AG08396 (cell line): Measurements from ENCODE around the gene ATAD3C.
"Not testable (repeated sequence)": the region's sequence is repeated elsewhere in the genome, so short reads cannot be mapped to it uniquely, and the experiment has no call there.

Experiments
- DNase-seq: peaks from one replicate; pipeline ENCODE4 v3.0.0; 2012; ENCODE audit warnings: low spot score, mixed read lengths

ATAD3C gene

DNA sequence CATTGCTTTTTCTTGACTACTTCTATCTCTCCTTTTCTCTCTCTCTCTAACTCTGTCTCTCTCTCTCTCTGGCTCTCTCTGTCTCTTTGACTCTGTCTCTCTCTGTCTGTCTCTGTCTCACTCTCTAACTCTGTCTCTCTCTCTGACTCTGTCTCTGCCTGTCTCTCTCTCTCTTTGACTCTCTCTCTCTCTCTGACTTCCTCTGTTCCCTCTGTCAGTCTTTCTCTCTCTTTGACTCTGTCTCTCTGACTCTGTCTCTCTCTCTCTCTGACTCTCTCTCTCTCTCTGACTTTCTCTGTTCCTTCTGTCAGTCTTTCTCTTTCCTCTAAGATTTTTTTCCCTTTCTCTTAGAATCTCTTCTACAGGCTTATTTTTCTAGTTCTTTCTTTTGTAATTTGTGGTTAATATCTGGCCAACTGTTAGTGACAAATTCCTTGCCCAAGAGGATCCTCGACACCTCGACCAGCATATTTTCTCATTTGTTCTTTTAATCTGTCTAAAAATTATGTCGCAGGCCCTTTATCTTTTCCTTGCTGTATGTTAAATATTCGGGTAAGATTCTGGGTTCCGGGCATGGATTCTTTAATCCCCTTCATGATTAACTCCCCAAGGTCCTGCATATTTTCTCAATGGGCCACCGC lies at the start of gene ATAD3C:
TSS of gene ATAD3C (plus strand) at position 591 of the 641 bp plus-strand sequence. CDS start 995 bp downstream, outside the sequence.
- DNase-seq: no peak

DNA sequence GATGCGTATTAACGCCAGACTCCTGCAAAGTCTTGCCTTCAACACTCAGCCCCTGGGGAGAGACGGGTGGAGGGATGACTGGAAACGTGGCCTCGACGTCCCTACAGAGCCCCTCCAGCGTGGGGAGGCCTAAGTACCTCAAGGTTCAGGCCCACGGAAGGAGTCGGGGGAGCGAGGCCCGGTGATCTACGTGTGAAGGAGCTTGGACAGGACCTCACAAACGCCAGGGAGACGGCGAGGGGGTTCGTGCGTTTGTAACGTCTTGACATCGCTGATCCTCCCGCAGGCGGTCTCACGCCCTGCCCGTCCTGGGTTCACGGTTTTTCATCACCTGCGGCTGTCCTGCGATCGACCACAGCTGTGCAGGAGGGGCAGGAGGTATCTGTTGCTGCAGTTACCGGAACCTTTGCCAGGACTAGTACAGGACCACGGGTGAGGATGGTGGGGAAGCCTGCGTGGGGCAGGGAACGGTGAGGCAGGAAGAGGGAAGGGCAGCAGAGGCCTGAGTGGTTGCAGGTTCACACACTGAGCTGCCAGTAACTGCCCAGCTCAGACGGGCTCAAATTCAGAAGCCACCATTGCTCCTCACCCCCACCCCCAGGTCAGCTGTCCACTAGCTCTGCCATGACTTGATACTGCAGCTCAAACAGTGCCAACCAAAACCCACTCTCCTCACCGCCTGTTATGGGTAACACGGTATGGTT lies 49.5 kb upstream of the ATAD3C start:
- peak; percentile 31 for DNase-seq

DNA sequence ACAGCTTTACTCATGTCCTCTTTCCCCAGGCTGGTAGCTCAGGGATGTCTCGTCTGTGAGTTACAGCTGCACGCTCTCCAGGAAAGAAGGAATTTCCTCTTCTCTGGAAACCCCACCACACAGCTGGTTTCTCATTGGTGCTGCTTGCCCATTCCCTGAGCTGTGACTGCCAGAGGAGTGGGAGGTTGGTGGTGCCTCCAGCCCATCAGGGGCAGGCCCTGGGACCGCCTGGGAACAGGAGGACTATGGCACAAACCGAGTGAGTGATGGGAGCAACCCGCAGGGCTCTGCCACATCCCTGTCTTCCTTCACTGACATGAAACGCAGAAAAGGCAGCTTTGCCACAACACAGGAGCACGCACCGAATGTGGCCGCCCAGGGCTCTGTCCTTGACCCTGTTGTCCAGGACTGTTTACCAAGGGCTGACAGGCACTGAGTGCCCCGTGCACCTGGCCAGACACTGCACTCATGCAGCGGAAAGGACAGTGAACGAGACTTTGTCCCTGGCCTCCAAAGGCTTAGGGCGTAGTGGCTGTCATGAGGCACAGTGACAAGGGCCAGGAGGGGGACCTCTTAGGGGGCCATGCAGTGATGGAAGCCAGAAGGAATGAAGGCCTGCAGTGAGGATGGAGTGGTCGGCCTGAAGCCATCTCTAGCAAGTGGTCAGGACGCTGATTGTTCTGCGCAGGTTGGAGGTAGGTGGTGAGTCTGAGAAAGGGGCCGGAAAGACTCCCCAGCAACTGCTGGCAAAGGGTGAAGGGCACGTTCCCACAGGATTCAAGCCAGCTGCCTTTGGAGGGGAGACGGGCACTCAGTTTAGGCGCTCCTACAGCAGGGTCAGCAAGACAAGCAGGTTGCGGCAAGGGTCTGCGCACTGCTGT lies 48.7 kb upstream of the ATAD3C start:
- DNase-seq: no peak

- no peak for DNase-seq
Measured at GRCh38 chr1:1401457-1402010, 48.0 kb upstream of the ATAD3C start.

- DNase-seq: peak; percentile 72
Measured at GRCh38 chr1:1402072-1402900, 47.2 kb upstream of the ATAD3C start.

GRCh38 chr1:1402901-1403392 lies 46.5 kb upstream of the ATAD3C start:
- not testable (repeated sequence) for DNase-seq

- no peak for DNase-seq
Measured at GRCh38 chr1:1403653-1404052, 45.8 kb upstream of the ATAD3C start.

DNA sequence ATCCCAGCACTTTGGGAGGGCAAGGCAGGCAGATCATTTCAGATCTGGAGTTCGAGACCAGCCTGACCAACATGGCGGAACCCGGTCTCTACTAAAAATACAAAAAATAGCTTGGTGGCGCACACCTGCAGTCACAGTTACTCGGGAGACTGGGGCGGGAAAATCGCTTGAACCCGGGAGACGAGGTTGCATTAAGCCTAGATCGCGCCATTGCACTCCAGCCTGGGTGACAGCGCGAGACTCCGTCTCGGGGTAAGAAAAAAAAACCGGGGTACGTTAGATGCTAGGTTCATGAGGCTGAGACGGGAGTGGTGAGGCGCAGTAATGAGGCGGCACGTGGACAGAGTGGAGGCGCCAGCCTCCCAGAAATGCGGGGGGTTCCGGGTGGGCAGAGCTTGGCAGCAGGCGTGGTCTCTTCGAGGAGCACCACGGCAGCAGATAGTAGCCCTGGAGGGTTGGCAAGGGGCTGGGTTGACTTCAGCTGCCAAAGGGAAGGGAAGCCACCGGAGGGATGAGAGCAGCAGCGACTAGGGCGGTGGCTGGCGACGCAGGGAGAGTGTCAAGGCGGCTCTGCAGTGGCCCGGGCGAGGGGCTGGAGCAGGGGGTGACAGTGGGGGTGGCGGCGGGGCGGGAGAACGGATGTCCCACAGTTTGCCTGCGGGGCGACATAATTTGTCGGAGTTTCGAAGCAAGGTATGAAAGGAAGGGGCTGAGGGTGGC lies 43.2 kb upstream of the ATAD3C start:
- DNase-seq: no peak

DNA sequence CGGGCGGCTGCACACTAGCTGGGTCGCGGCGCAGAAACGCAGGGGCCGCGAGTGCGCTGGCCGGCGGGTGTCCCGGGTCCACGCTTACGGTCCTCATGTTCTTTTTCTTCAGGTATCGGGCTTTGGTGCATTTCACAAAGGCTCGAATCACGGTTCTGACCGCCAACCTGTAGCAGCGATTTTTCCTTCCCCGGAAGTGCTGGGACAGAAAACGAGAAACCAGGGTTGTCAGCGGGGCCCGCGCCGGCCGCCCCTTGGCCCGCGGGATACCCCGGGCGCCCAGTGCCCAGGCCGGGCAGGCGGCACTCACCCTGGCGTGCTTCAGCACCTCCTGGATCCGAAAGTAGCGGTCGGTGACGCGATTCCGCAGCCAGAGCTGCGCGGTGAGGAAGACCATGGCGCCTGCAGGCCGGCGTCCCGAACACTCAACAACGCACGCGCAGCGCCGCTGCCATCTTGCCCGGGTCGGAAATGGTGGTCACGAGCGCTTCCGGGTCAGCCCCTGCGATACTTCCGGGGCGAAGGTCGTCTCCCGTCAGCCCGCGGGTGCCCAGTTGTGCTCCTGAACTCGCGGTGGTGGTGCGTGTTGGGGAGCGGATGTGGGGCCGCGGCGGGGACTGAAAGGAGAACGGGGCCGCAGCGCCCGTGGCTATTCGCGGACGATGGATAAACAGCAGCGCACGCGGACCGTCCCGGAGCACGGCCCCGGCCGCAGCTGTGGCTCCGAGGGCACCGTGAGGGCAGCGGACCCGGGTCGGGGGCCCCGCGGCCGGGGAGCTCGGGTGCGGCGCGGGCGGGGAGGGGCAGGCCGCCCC lies 42.5 kb upstream of the ATAD3C start, which contains the start of gene MRPL20:
TSS of gene MRPL20 (minus strand) at position 473 of the 815 bp plus-strand sequence. CDS start at position 397, 76 bp downstream.
- peak; percentile 97 for DNase-seq

GRCh38 chr1:1407636-1408318 lies 41.7 kb upstream of the ATAD3C start:
- peak; percentile 69 for DNase-seq

- DNase-seq: not testable (repeated sequence)
Measured at GRCh38 chr1:1410238-1410637, 39.3 kb upstream of the ATAD3C start.

DNA sequence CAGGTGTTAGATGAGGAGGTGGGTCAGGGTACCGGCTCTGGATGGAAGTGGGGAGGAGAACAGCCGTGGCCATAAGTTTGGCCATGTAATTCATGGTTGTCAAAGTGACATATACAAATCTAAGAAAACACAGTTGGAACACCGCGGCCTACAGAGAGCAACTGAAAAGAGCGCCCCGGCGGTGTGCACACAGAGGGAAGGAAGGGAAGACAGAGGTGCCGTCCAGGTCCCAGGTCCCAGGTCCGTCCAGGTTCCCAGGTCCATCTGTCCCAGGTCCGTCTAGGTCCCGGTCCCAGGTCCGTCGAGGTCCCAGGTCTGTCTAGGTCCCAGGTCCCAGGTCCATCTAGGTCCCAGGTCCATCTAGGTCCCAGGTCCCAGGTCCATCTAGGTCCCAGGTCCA lies 37.9 kb upstream of the ATAD3C start:
- no peak for DNase-seq

DNA sequence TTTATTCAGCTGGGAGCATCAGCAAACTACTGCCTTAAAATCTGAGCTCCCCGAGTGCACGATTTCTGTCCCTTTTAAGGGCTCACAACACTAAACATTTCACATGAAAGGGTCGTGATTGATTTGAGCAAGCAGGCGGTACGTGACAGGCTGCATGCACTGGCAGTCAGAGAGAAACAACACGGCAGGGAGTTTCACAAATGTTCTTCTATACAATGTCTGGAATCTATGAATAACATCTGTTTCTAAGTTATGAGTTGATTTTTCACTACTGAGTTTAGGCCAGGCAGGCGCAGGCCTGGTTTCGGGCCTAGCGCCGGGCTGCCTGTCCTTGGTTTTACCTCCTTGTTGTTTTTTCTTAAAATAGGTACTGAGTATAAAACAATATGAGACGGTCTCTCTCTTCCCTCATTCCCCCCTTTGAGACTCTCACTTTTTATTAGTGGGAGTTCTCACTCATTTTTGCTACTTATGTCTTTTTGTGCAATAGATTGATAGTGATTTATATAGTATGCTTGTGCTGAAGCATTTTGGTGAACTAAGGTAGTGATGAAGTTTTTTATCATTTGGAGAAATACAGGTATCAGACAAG lies 37.1 kb upstream of the ATAD3C start:
- not testable (repeated sequence) for DNase-seq

DNA sequence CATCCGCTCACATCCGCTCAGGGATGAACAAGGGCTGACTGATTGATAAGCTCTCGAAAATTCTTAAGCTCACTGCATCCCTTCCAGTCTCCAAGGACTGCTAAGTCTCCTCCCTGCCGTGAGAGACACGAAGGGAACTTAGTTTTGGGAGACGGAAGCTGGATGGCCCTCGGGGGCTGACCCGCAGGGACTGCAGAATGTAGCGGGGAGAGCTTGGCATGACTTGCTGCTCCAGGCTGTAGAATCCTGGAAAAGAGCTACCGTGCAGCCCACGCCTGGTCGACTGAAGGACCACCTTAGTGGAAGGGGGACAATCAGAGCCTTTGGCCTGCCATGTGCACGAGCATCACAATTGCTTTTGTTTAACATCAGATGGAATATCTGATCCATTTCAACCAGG lies 33.7 kb upstream of the ATAD3C start:
- DNase-seq: no peak

DNA sequence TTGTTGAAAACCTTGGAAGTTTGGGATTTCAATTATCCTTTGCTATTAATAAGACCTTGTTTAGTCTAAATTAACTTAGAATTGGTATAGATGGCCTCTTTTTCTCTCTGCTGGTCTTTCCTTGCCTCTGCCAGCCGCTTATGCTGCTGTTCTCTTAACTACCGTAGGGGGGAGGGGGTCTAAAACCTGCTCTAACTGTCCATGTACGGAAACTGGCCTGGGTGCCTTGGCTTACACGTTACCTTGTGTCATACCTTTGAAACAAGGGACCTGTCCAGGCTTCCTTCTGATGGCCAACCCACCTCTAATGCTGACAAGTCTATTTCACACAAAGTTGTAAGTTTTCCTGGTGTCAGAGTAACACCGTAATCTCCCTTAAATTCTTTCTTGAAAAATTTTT lies 32.1 kb upstream of the ATAD3C start:
- DNase-seq: not testable (repeated sequence)

- not testable (repeated sequence) for DNase-seq
Measured at GRCh38 chr1:1417825-1418463, 31.5 kb upstream of the ATAD3C start.

GRCh38 chr1:1418464-1419362 lies 30.8 kb upstream of the ATAD3C start:
- no peak for DNase-seq
